NB4 (cell line): Measurements from ENCODE around the gene NR1H2.

Experiments used
- MYC ChIP-seq: IDR thresholded peaks from 2 replicates; pipeline ENCODE4 v1.6.1; 2011; ENCODE audit warnings: low read depth, low read length
- POLR2A ChIP-seq: IDR thresholded peaks from 2 replicates; pipeline ENCODE4 v1.6.1; 2011; ENCODE audit warnings: mild to moderate bottlenecking; ENCODE audit not compliant: insufficient read length; ENCODE audit errors: extremely low read depth
- TF ChIP-seq, protein P1 (sequence below): IDR thresholded peaks from one replicate; pipeline ENCODE4 v1.5.1; 2012; ENCODE audit warnings: low read depth, low read length
- TF ChIP-seq, protein P2 (sequence below): IDR thresholded peaks from 2 replicates; pipeline ENCODE4 v1.6.1; 2011; ENCODE audit warnings: low read depth, low read length

DNA sequence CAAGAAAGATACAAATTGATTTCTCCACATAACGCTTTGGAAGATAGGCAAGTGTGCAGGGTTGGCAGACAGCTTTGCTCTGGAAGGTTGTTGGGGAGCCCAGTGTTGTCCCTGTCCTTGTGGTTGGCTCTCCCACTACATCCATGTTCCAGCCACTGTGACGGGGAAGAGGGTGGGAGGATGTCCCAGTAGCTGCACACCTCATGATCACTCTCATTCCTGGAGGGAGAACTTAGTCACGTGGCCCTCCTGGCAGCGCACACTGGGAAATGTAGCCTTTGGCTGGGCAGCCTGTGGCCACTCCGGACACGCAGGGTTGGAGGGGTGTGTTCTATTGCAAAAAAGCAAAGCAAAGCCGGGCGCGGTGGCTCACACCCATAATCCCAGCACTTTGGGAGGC, 17.8 kb downstream of the NR1H2 start:
- TF ChIP-seq, protein P1, sequence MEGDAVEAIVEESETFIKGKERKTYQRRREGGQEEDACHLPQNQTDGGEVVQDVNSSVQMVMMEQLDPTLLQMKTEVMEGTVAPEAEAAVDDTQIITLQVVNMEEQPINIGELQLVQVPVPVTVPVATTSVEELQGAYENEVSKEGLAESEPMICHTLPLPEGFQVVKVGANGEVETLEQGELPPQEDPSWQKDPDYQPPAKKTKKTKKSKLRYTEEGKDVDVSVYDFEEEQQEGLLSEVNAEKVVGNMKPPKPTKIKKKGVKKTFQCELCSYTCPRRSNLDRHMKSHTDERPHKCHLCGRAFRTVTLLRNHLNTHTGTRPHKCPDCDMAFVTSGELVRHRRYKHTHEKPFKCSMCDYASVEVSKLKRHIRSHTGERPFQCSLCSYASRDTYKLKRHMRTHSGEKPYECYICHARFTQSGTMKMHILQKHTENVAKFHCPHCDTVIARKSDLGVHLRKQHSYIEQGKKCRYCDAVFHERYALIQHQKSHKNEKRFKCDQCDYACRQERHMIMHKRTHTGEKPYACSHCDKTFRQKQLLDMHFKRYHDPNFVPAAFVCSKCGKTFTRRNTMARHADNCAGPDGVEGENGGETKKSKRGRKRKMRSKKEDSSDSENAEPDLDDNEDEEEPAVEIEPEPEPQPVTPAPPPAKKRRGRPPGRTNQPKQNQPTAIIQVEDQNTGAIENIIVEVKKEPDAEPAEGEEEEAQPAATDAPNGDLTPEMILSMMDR: no peak
- TF ChIP-seq POLR2A (no peak), MYC (no peak)
- TF ChIP-seq, protein P2, sequence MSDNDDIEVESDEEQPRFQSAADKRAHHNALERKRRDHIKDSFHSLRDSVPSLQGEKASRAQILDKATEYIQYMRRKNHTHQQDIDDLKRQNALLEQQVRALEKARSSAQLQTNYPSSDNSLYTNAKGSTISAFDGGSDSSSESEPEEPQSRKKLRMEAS: no peak
